OCI-LY7 (cell line): ENCODE results near the gene AUNIP.

Source experiments
- EZH2phosphoT487 ChIP-seq: fragments of 200-600 bp; sonication (generic); IDR thresholded peaks from 2 replicates; pipeline ENCODE4 v1.6.1; 2018; ENCODE audit warnings: low read depth, borderline replicate concordance, mild to moderate bottlenecking, mixed run types, antibody characterized with exemption, low read length, moderate library complexity, mixed read lengths
- TF ChIP-seq, protein P1 (sequence below): fragments of 200-600 bp; sonication (generic); conservative IDR thresholded peaks from 2 replicates; pipeline ENCODE4 v1.5.1; 2014; ENCODE audit warnings: mild to moderate bottlenecking, antibody characterized with exemption, low read length, moderate library complexity, mixed read lengths

DNA sequence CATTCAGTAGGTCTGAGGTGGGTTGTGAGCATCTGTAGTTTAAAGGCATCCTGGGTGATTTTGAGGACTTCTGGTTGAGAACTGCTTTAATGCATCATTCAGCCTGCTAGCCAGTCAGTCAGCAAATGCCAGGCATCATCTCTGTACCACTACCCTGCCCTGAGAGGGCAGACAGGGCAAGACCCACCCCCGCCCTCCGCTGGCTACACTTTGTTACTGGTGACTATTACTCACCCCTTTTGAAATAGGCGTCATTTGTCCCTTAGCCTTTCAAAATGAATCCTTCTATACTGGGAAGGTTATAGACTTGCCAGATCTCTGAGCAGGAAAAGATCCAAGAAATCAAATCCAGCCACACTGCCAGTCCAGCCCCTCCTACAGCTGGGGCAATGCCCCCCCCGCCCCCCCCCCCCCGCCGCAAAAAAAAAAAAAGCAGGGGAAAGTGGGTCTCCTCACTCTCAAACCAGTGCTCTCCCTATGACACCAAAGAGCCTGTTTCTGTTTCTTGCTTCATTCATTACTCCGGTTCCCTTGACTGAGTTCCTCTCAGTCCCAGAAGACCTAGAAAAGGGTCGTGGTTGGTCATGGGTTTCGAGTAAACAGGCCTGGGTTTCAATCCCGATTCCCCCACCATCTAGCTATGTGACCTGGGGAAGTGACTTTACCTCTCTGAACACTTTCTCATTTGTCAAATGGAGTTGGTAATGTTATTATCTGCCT lies 54.9 kb downstream of the AUNIP start:
- TF ChIP-seq, protein P1, sequence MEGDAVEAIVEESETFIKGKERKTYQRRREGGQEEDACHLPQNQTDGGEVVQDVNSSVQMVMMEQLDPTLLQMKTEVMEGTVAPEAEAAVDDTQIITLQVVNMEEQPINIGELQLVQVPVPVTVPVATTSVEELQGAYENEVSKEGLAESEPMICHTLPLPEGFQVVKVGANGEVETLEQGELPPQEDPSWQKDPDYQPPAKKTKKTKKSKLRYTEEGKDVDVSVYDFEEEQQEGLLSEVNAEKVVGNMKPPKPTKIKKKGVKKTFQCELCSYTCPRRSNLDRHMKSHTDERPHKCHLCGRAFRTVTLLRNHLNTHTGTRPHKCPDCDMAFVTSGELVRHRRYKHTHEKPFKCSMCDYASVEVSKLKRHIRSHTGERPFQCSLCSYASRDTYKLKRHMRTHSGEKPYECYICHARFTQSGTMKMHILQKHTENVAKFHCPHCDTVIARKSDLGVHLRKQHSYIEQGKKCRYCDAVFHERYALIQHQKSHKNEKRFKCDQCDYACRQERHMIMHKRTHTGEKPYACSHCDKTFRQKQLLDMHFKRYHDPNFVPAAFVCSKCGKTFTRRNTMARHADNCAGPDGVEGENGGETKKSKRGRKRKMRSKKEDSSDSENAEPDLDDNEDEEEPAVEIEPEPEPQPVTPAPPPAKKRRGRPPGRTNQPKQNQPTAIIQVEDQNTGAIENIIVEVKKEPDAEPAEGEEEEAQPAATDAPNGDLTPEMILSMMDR, result 0 out of 2 replicates have a peak, but pooled peaks have one; percentile 17
- TF ChIP-seq EZH2phosphoT487, result no peak
